HG03280 (cell line): ENCODE results near the gene TRIM3.

Experiments used
- ATAC-seq: cut with Tn5 transposase; IDR thresholded peaks from one replicate; pipeline ENCODE4 v1.9.1; 2021; ENCODE audit warnings: mild to moderate bottlenecking, moderate library complexity; ENCODE audit not compliant: unreplicated experiment

Gene TRIM3

DNA sequence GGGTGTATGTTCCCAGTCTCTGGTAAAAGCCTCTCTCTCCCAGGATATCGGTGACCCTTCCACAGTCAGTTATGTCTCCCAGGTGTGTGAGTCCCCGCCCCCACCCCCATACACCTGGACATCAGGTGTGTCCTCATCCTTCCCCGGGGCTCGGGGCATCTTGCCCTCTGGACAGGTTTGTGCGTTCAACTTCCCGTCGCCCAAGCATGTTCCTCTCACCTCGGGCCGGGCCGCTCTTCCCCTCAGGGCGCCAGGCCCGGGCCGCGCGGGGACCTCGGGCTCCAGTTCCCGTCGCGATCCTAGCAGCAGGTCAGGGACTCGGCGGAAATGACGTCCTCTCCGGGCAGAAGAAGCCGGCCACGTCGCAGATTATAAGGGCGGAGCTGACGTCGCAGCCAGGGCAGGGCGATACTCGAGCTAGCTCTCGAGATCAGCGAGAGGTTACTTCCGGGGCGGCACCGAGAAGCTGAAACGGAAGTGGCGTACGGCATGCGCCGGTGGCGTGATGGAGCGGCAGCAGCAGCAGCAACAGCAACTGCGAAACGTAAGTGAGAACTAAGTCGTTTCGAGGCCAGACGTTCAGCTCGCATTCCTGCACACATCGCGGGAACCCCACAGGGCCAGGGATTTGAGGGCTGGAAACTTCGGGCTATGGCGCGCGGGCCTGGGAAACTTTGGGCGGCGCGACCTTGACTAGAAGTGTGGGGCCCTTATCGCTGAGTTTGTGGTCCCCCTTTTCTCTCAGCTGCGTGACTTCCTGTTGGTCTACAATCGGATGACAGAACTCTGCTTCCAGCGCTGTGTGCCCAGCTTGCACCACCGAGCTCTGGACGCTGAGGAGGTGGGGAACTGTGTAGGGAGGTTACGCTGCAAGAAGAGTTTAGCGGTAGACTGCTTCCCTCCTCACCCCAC is 7.5 kb upstream of the TRIM3 start, which contains the start of the genes ARFIP2 and TIMM10B:
Gene ARFIP2, minus strand, starts transcription at position 320 of the 912 bp plus-strand sequence. CDS start 910 bp downstream, outside the sequence.
Gene TIMM10B, plus strand, starts transcription at position 490 of the 912 bp plus-strand sequence. Its CDS starts 16 bp downstream, at position 506.
- ATAC-seq, result peak; percentile 99

DNA sequence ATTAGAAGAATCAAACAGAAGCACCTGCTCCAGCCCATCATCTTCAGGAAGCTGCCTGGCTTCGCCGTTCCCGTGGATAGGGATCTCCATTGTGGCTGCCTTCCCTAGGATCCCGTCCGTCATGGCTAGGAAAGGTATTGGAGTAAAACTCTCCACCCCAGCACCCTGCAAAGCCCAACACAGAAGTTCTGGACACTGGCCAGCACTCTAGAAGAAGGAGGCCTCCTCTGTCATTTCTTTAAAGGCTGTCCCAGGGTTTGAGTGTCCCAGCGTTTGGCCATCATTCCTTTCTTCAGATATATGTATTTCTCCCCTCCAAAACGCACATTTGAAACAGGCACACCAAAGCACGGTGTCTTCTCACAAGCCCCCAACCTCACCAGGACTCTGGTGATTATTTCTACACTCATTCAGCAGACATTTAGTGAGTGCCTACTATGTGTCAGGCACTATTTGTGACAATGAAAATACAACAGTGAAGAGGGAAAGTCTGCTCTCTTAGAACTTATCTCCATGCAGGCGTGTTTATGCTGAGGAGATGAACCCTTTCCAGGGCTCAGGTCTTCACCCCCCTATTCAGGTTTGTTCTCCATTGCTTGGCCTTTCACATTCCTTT is 6.7 kb upstream of the TRIM3 start:
- no peak for ATAC-seq

DNA sequence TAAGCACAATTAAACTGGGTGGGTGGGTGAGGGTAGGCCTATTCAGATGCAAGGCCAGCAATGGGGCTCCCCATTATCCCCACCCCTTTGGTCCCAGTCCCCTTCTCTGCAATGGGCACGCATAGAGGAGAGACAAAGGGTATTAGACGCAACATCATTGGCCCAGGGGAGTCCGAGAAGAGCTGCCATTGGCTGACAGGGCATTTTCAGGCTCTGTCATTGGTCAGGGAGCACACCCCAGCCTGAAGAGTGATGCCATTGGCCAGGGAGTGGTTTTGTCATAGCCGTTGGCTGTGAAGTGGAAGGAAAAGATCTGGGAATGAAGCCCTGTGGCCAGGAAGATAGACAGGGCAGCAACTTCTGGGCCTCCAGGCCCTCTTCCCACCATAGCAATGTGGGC is 2.8 kb upstream of the TRIM3 start:
- ATAC-seq, result no peak

DNA sequence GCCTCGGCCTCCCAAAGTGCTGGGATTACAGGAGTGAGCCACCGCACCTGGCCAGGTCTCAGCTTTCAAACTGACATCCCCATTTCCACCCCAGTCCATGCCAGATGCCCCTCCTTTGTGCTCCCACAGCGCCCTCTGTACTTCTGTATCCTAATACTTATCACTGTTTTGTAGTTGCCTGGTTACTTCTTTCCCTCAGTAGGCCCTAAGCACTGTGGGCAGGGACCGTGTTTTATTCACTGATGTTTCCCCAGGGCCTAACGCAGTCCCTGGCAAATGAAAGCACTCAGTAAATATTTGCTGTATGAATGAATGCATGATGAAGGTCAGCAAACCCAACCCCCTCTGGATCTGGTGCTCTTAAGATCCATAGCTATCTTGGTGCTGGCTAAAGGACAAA is 2.2 kb upstream of the TRIM3 start:
- ATAC-seq, result no peak

DNA sequence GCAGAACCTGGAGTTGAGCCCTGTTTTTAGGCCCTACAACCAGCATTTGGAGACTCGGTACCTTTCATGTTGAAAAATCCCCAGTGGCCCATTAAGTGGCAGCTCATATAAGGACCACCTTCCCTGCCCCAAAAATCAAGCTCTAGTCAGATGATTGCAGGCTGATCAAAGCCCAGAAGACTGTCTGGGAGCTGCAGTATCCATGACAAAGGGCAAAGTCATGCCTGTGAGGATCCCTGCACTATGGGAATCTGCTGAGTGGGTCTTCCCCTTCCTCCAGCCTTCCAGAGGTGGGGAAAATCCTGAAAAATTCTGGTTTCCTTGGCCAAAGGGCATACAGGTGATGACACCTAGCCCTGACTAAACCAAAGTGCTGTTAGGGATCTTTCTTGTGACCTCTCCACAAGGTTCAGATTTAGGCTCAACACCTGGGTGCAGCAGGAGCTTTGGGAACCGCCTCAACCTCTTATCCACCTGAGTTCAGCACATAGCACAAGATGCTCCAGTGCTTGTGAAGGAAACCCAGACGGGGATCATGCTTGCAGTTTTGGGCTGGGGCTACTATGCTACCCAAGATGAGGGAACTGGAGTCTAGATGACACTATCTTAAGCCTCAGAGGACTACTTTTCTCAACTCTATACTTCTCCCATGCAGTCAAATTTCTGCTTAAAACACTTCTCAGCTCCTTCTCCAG is 1.2 kb upstream of the TRIM3 start:
- ATAC-seq, result no peak

DNA sequence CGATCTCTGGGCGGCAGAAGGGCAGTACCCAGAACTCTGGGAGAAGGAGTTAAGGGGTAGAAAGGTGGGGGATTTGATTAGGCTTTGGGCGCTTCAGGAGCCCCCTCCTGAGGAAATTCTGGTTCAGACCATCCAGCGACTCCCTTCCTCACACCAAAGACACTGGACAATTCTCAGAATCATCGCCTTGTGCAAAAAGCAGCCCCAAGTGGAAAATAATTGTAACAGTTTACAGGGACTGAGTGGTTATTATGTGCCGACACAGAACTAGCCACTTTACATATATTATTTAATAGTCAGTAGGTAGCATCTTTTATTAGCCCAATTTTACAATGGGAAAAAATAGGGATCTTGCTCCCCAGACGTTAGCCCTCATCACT is 662 bp upstream of the TRIM3 start:
- no peak for ATAC-seq

DNA sequence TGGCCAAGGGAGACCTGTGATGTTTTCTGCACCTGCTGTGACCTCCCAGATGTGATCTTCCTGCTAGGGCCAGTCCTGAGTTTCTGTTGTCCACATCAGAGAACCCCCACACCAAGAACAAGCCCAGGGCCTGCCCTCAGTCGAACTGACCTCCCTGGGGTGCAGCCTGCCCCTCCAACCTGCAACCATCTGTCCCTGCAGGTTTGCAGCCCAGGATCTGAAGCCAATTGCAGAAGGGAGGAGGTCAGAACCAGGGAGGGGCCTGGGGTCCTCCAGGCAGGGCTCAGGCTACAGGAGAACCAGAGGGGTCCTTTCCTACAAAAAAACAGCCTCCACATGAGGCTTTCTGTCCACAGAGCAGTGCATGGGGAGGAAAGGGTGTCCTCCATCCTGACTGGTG is 807 bp downstream of the TRIM3 start:
- no peak for ATAC-seq

DNA sequence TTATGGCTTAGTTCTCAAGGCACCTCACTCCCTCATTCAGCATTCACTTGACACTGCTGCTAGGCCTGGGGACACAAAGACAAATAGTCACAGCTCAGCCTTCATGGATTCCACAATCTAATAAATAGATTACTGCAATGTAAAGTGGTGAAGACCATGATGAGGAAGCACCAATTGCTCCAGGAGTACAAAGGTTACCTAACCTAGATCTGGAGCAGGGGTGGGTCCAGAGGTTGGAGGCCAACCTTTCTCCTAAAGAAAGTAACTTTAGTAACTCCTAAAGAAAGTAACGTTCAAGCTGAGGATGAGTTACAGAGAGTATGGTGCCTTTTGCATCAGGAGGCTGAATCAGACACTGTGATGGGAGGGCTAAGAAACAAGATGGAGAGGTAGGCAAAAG is 4.1 kb downstream of the TRIM3 start:
- no peak for ATAC-seq

DNA sequence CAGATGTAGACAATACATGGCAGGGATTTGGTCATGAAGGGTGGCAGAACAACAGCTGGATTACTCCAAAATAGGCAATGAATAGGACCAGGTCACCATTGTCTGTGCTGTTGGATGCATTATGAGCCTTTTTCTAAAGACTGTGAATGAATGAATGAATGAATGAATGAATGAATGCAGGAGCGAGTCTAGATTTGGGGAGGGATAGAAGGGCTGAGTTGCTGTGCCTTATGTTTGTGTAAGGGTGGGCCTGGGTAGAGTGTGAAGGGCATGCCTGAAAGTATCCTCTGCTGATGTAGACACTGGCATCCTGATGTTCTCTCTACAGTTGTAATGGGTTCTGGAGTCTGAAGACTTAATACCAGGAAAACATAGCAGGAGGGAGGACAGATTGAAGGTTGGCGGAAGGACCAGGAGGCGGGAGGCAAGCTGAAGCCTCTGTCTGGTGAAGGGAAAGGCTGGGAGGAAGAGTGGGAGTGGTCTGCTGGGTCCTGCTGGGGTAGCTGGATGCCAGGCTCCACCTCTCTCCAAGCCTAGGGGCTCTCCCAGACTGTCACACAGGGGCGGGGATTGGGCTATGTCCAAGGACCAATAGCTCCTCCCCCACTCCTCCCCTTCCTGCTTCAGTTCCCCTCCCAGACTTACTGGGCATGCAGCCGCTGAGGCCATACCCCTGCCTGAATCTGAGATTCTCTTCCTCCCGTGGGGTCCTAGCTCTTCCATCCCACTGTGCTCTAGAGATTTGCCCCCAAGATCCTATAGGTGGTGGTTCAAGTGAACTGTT is 4.8 kb downstream of the TRIM3 start:
- ATAC-seq, result peak; percentile 45

DNA sequence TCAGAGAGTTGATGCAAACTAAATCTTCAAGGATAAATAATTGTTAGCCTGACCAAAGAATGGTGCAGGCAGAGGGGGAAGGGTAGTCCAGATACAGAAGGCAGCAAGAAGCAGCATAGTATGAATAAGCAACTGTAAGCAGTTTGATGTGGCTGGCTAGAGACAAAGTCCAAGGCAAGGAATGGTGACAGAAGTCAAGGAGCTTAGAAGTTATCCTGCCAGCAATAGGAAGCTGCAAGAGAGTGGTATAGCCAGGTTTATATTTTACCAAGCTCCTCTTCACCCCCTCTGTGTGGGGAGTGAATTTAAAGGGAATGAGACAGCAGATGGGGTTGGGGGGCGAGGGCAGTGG is 14.7 kb downstream of the TRIM3 start:
- no peak for ATAC-seq

DNA sequence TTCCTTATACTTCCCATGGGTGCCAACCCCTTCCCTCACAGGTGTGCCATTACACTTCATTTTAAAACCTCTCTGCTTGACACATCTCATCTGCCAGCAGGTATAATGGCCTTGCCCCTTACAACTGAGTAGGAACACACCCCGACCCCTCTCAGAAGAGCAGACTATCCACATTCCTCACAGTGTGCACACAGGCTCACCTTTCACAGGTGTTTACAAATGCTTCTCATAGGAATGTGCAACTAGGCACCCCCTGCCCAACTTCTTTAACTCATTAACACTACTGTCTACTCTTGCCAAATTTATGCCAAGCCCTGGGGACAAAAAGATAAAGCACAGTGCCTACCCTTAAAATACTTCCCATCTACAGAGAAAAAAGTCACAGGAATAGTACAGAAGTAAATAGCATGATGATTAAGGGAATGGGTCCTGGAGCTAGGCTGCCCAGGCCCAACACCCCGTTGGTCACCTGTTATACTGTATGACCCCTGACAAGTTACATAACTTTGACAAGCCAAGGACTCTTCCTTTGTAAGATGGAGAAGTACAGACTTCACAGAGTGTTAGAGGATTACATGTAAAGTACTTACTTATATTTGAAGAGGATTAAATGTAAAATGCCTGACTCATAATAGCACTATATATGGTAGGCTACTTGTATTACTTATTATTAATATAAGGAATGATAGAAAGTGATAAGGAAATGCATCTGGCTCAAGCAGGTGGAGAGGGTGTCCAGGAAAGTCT is 15.2 kb downstream of the TRIM3 start:
- ATAC-seq, result no peak

DNA sequence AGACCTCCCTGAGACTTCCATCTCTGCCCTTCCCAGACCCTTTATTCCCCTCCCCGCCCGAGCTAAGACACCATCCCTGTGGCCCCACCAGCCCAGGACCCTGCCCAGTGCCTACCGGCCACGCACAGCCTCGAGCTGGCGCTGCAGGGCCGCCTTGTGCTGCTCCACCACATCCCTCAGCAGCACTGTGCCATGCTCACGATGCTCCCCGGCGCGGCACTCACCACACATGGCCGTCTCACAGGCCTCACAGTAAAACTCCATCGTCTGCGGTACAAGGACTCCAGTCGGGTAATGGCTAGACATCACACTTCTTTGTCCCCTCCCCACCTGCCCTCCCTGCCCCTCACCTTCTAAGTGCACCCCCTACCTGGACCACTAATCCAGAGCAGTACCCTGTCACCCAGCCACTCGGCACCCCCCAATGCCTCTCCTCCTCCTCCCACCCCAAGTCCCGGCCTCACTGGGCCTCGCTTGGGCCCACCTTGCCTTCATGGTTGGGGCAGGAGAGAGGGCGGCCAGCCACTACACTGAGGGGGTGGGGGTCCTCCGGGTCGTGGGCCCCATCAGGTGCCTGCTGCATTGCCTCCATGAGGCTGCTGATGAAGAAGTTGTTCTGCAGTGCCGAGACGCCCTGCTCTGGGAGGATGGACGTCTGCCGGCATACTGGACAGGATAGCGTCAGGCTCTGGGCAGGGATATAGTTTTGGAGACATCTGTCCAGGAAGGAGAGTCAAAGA is 16.0 kb downstream of the TRIM3 start:
- ATAC-seq, result no peak

DNA sequence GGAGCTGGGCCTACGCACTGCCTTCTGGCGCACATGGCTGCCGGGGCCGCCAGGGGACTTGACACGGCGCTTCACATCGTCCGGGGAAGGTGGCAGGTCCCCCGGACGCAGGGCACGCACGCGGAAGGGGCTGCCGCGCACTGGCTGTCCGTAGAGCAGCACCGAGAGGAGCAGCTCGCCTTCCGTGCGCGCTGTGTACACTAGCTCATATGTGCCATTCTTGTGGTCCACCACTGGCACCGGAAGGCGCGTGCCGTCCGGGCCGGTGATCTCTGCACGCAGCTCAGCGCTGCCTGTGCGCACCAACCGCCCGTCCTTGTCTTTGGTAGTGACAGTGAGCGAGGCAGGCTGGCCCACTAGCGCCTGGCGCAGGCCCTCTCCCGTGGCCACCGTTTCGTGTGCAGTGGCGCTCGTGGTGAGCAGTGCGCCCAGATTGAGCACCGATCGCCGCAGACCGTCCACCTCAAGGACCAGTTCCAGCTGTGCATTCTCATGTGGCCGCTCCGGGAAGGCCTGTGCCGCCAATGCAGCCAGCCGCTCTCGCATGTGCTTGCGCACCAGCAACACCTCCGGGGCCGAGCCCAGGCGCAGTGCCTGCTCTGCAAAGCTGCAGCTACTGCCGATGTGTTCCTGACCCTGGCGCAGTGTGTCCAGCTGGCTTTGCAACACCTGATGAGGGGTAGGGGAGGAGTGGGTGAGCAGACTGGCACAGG is 17.2 kb downstream of the TRIM3 start:
- no peak for ATAC-seq

DNA sequence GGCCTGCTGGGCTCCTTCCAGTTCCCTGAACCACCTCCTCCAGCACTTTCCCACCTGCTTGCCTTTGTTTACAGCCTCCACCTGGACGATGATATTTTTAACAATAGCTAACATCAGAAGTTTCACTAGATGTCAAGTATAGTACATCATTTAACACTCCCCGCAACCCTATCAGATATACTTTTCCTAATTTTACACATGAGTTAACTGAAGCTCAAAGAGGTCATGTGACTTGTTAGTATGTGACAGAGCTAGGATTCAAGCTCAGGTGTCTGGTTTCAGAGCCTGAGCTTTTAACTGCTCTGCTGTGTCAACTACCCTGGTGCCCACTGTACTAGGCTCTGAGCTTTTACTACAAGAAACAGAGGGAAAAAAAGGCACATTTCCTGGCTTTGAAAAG is 18.7 kb downstream of the TRIM3 start:
- no peak for ATAC-seq

DNA sequence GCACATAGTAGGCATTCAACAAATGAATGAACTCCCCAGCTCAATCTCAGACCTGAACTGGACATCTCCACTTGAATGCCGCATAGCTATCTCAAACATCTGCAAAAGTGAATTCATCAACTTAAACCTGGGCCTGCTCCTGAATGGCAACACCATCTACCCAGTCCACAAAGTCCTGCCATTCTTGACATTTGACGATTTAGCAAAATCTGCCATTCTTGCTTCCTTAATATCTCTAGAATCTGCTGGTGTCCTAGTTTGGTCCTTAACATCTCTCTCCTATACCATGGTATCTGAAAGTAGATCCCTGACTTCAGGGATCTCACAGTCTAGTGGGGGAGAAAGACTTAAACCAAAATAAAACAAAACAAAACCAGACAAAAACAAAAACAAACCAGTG is 20.6 kb downstream of the TRIM3 start:
- ATAC-seq, result no peak

DNA sequence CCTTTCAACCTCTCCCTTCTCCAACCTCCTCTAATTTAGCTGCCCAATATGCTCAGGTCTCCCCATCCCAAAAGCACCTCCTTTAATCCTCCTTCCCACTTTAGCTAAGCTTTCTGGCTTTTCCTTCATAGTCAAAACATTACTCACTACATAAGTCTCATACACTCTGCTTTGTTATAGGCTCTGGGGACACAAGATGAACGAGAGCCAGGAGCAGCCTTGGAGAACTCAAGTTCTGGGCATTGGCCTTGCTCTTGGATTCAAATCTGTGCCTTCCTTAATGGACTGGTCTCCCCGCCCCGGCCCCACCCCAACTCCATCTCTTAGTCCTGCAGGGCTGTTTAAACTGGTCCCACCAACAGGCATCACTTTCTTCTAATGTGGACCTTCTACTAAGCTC is 21.5 kb downstream of the TRIM3 start:
- no peak for ATAC-seq

DNA sequence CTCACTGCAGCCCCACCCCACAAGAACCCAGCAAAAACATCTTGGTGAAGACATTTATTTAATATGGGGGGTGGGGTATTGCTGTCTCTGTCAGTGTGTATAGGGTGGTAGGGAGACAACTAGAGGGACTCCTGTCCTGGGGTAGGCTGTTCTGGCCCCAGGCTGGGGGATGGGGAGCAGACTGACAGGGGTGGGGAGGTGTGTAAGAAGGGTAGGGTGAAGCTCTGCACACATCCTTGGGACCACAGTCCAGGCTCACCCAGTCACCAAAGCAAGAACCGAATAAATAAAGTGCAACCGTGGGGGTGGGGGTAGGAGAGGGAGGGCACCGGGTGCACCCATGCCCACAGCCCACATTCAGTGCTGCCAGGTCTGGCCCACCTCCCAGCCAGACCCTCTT is 25.2 kb downstream of the TRIM3 start:
- no peak for ATAC-seq

DNA sequence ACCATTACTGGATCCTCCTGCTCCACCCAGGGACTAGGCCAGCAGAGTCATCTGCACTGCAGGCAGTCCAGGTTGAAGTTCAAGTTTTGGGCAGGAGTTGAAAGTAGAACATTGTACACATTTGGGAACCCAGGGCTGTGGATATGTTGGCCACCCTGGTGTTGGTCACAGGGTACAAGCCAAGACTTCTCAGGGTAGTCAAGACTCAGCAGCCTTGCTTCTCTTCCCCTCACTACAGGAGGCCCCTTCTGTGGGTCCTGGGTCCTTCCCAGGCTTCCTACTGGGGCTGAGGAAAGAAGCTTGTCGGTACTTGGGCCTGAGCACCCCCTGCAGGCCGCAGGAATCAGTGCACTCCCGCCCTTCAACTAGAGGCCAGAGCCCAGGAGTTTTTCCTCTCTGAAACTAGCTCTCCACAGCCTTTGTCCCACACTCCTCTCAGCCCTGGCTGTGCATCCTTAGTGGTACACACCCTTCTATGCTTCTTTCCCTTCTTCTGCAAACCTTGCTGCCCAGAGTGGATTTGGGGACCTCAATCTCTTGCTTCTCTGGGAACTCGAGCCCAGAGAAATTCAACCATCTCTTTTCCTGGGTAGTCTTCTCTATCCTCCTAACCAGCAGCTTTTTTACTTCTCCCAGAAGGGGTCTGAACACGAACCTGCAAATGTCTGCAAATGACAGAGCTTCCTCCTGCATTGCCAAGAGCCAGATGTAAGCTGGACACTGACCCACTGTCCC is 30.3 kb downstream of the TRIM3 start:
- peak; percentile 81 for ATAC-seq
